Heart right ventricle (tissue), 16 donors: Measurements from ENCODE around the gene SFMBT2. TPM values are rescaled to one million over a fixed set of nuclear protein-coding genes. Genes with fewer than 3 reads are reported as not detected.

Experiments used
- ATAC-seq, 8 donors: fragments of 200-7000 bp; cut with Tn5 transposase; one replicate each; pipeline ENCODE4 v1.9.1; 2020; ENCODE audit warnings: mild to moderate bottlenecking in 8 of 8, moderate library complexity in 8 of 8, moderate number of reproducible peaks in 1 of 8
- DNase-seq, 2 donors: peaks; one replicate each; pipeline ENCODE4 v3.0.0-alpha.2; 2020
- H3K27ac ChIP-seq, 10 donors: fragments of 200-600 bp; sonication (generic) in 2 of 10; one replicate each; pipeline versions ENCODE4 v1.5.0 to v1.8.0; 2020 to 2022; ENCODE audit warnings: mild to moderate bottlenecking in 3 of 10
- H3K27me3 ChIP-seq, 7 donors: fragments of 200-600 bp; one replicate each; pipeline ENCODE4 v1.8.0; 2021 to 2022; ENCODE audit warnings: mild to moderate bottlenecking in 2 of 7
- H3K36me3 ChIP-seq, 9 donors: fragments of 200-600 bp; sonication (generic) in 1 of 9; one replicate each; pipeline versions ENCODE4 v1.5.0 to v1.8.0; 2020 to 2022; ENCODE audit warnings: mild to moderate bottlenecking in 2 of 9
- H3K4me1 ChIP-seq, 9 donors: fragments of 200-600 bp; sonication (generic) in 1 of 9; one replicate each; pipeline versions ENCODE4 v1.5.0 to v1.8.0; 2020 to 2022; ENCODE audit warnings: mild to moderate bottlenecking in 4 of 9
- H3K4me3 ChIP-seq, 10 donors: fragments of 200-600 bp; sonication (generic) in 2 of 10; one replicate each; pipeline versions ENCODE4 v1.5.0 to v1.8.0; 2020 to 2022; ENCODE audit warnings: mild to moderate bottlenecking in 7 of 10, moderate library complexity in 2 of 10
- H3K9me3 ChIP-seq, 11 donors: fragments of 200-600 bp in 10 of 11; sonication (generic) in 2 of 11; one replicate each; pipeline versions ENCODE4 v1.5.0 to v1.8.0; 2013 to 2022; ENCODE audit warnings: mild to moderate bottlenecking in 2 of 11, control low read depth in 1 of 11, moderate library complexity in 1 of 11
- WGBS, 2 donors: extraction: QIAGEN DNeasy Blood & Tissue Kit; methylation state at CpG; one replicate each; pipeline ENCODE4 v1.1.7; 2013; ENCODE audit warnings: inconsistent platforms in 1 of 2; 5-methylcytosine and 5-hydroxymethylcytosine counted together
- intact Hi-C, 10 donors: fragments of 100-400 bp; cut with DNase I; formaldehyde crosslinking; loops; one replicate each; pipeline versions ENCODE4 v1.11.1 to v1.14.2; 2022
- polyA plus RNA-seq, 2 donors: library from polyadenylated mRNA; stranded (reverse); fragments of 200-250 nt; gene quantifications; one replicate each; pipeline ENCODE4 v1.2.3, GENCODE V29; 2013
- total RNA-seq, 10 donors: library from RNA; stranded (reverse); fragmentation: NEBNext Ultra II Directional in 3 of 10; extraction: Animal tissue kit (Norgen Biotek cat#: 25700) in 3 of 10; gene quantifications; one replicate each; pipeline versions ENCODE4 v1.2.1 to v1.2.4, GENCODE V29; 2021 to 2023
- TF ChIP-seq, protein P1 (sequence below), 9 donors: fragments of 200-600 bp; sonication (generic) in 2 of 9; IDR thresholded peaks; one replicate each; pipeline versions ENCODE4 v1.5.0 to v1.8.0; 2021 to 2022; ENCODE audit warnings: antibody characterized with exemption in 9 of 9, mild to moderate bottlenecking in 5 of 9, moderate library complexity in 1 of 9
- donor health status: Arrhythmogenic right ventricular cardiomyopathy.
- donor health status: ischemic (EF 13 %, LVEDD 7.1; RV severe dilation, severe dysfunction).
- donor health status: healthy with polysubstance abuse.
- donor health status: DM: no; HTN: yes; CAD: no.
- donor health status: DM: no; HTN: no; CAD: no.
- donor health status: ischemic (EF 25% LVEDD 6.9; RV normal size, moderate dysfunction).
- donor health status: ischemic (EF 25% LVEDD 5.7; RV mildly dilated, moderate dysfunction).
- donor health status: healthy.
- donor health status: DM: yes; HTN: yes; CAD: no.
- donor health status: Ischemic cardiomyopathy.
- donor health status: ischemic (EF 35%, LVEDD 5.7; RV mildly dilated, moderate dysfunction).
- donor health status: nonischemic (EF 11% LVEDD 7.7; RV severe dilation, severe dysfunction).
- donor health status: DM: yes; HTN: yes; CAD: no.
- donor health status: PGD.
- donor health status: ischemic (EF 29% LVEDD 5.4; RV normal size, mild dysfunction).
- donor health status: nonischemic (EF 23%, LVEDD 6.1; RV moderate dilation, normal function).

SFMBT2 gene
- total and polyA plus RNA-seq, 12 donors, result 4.1 to 14.2 (median 10.0) TPM

DNA sequence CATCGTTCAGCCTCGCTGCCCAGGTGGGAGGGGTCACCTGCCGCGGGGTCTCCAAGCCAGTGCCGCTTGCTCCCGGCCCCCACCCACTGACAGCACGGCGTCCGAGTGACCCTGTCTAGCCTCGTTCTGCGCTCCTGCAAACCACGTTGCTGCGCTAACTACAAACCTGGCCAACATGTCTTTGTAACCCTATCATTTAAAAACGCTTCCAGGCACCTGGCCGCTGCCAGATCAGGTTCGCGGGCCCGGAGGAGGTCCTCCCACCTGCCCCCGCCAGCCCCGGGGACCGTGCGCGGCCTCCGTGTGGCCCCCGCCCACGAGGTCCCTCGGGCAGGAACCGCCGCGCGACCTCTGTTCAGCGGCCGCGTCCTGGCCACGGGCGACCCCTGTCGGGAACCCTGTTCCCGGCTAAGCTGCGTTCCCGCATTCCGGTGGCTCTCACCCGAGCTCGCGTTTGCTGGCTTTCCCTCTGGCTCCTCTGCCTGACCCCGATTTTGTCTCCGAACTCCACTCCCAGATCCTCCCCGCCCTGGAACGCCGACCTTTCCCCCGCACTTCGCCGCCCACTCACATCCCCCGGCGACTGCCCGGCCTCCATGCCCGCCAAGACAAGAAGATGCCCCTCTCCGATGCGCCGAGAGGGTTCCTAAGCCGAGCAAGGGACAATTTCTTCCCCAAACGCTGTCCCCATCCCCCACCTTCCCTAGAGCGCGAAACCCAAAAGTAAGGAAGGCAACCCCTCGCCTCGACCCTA lies 2.4 kb downstream of the SFMBT2 start:
- 0 to 1% methylated on average over 65 of the region's 65 CpGs for WGBS, 2 donors
- H3K4me1 ChIP-seq, result peaks cover 14 to 75% (median 51%) of the 10 kb centered on the region in 9 donors
- DNase-seq, result peak; percentile 66 to 79
- intact Hi-C loops, result loop anchor here (1.0 to 10.0 kb wide), 12 partner anchors 61 to 741 kb away; no protein-coding TSS in a partner anchor
- ATAC-seq, result peak; percentile 70 to 82 (median 76)
- no peaks in the 10 kb centered on the region for H3K36me3 ChIP-seq
- H3K9me3 ChIP-seq, result no peaks in the 10 kb centered on the region
- peak overlapping the region; percentile 70 to 93 (median 90) for H3K27ac ChIP-seq
- TF ChIP-seq, protein P1, sequence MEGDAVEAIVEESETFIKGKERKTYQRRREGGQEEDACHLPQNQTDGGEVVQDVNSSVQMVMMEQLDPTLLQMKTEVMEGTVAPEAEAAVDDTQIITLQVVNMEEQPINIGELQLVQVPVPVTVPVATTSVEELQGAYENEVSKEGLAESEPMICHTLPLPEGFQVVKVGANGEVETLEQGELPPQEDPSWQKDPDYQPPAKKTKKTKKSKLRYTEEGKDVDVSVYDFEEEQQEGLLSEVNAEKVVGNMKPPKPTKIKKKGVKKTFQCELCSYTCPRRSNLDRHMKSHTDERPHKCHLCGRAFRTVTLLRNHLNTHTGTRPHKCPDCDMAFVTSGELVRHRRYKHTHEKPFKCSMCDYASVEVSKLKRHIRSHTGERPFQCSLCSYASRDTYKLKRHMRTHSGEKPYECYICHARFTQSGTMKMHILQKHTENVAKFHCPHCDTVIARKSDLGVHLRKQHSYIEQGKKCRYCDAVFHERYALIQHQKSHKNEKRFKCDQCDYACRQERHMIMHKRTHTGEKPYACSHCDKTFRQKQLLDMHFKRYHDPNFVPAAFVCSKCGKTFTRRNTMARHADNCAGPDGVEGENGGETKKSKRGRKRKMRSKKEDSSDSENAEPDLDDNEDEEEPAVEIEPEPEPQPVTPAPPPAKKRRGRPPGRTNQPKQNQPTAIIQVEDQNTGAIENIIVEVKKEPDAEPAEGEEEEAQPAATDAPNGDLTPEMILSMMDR (IDR thresholded peaks at IDR 0.05), result peak; percentile 58 to 89 (median 71)
- peaks cover 0 to 32% (median 9%) of the 10 kb centered on the region in 7 donors for H3K27me3 ChIP-seq
- peak overlapping the region; percentile 66 to 88 (median 77) for H3K4me3 ChIP-seq

GRCh38 chr10:7407368-7408290 lies 3.2 kb downstream of the SFMBT2 start:
- TF ChIP-seq, protein P1 (IDR thresholded peaks at IDR 0.05), result no peak
- intact Hi-C loops, result loop anchor here (1.0 to 10.0 kb wide), 13 partner anchors 60 to 740 kb away; no protein-coding TSS in a partner anchor
- Histone ChIP-seq H3K9me3 (no peaks in the 10 kb centered on the region), H3K27ac (peak overlapping the region; percentile 70 to 93 (median 90)), H3K4me3 (peak overlapping the region; percentile 66 to 88 (median 77)), H3K4me1 (peaks cover 14 to 69% (median 48%) of the 10 kb centered on the region in 9 donors), H3K27me3 (peaks cover 0 to 23% (median 6%) of the 10 kb centered on the region in 7 donors), H3K36me3 (no peaks in the 10 kb centered on the region)
- ATAC-seq, result peak; percentile 17 to 32 (median 20)
- 17 to 22% methylated on average over 77 of the region's 77 CpGs for WGBS, 2 donors
- peak; percentile 63 to 65 for DNase-seq

- TF ChIP-seq, protein P1 (IDR thresholded peaks at IDR 0.05), result no peak
- no peaks in the 10 kb centered on the region for H3K9me3 ChIP-seq
- peaks cover 8 to 69% (median 42%) of the 10 kb centered on the region in 9 donors for H3K4me1 ChIP-seq
- peak in 4 of 8 donors; percentile 20 to 31 (median 21) for ATAC-seq
- no peaks in the 10 kb centered on the region for H3K36me3 ChIP-seq
- peak overlapping the region; percentile 70 to 93 (median 90) for H3K27ac ChIP-seq
- DNase-seq, result peak in 1 of 2 donors; percentile 66
- intact Hi-C loops, result loop anchor here in 8 of 10 donors (2.0 to 10.0 kb wide), 10 partner anchors 60 to 740 kb away; no protein-coding TSS in a partner anchor
- H3K4me3 ChIP-seq, result peak overlapping the region in 9 of 10 donors; percentile 69 to 88 (median 79)
- peaks cover 0 to 15% (median 2%) of the 10 kb centered on the region in 7 donors for H3K27me3 ChIP-seq
- 51 to 58% methylated on average over 14 of the region's 14 CpGs for WGBS, 2 donors
Observed at GRCh38 chr10:7406712-7407333, 4.0 kb downstream of the SFMBT2 start.
